ENCODE results near the gene PCGF1.
"Not testable (repeated sequence)": the region's sequence is repeated elsewhere in the genome, so short reads cannot be mapped to it uniquely, and the experiment has no call there.

Gene PCGF1

GRCh38 chr2:74499940-74500577 lies 7.4 kb downstream of the PCGF1 start:
- no peak for DNase-seq (ENCODE audit: extremely low read depth in 1 of 2, low read depth in 1 of 2)

GRCh38 chr2:74499267-74499939 lies 8.1 kb downstream of the PCGF1 start, which contains the start of gene LBX2:
Gene LBX2 (minus strand): TSS chr2:74499603. CDS start chr2:74499537, 66 bp downstream.
- no peak for DNase-seq (ENCODE audit: extremely low read depth in 1 of 2, low read depth in 1 of 2)

DNA sequence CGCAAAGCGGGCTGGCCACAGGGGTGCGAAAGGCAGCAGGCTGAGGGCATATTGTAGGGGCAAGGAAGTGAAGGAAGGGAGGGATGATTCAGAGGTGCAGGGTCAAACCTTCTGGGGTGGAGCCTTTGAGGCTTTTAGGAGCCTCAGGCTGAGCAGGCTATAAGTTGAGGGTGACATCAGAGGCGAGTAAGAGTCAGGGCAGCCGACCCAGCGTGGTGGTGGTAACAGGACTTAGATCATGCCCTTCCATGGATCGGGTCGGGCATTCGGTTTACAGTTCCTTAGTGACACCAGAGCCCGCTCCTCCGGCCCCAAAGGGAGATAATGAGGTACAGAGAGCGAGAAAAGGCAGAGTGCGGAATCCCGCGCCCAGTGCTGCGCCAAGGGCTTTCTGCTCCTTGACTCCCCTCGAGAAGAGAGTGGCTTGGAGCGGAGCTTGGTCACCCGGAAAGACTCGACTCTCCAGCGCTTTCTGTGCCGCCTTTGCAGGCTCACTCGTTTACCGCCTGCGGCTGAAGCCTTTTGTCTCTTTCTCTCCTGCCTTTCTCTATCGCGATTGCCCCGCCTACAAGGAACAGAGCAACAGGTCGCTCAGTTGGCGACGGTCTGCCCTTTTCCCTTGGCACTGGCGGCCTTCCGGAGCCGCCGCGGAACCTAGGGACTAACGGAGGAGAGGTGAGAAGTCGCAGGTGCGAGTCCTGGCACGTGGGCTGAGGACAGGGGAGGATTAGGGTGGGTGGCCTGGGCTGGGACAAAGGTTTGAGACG lies 8.8 kb downstream of the PCGF1 start:
- no peak for DNase-seq (ENCODE audit: extremely low read depth in 1 of 2, low read depth in 1 of 2)

DNA sequence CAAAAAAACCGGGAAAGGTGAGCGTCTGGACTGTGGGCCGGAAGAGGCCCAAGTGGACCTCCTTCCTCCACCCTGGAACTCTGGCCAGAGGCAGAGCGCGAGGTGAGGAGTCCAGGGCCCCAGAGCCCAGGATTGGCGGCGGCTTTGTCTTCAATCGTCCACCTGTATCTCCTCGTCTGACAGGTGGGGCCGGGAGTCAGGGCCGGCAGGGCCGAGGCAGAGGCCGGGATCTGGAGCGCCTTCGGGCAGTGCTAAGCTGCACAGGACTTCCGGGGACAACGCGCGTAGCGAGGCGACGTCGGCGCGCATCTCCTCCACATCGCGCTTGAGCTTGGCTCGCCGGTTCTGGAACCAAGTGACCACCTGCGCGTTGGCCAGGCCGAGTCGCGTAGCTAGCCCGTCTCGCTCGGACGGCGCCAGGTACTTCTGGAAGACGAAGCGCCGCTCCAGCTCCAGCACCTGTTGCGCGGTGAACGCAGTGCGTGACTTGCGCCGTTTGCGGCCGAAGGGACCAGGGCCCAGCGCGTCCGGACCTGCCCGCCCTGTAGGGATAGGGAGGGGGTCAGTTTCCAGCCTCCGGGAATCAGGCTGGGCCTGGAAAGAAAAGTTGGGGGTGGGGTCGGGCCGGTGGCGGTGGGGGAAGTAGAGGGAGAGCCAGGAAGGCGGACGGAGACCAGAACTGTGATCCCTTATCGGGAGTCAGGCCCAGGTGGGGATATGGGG lies 9.6 kb downstream of the PCGF1 start:
- no peak for DNase-seq (ENCODE audit: extremely low read depth in 1 of 2, low read depth in 1 of 2)

GRCh38 chr2:74496997-74497776 lies 10.3 kb downstream of the PCGF1 start:
- DNase-seq (ENCODE audit: extremely low read depth in 1 of 2, low read depth in 1 of 2): no peak

DNA sequence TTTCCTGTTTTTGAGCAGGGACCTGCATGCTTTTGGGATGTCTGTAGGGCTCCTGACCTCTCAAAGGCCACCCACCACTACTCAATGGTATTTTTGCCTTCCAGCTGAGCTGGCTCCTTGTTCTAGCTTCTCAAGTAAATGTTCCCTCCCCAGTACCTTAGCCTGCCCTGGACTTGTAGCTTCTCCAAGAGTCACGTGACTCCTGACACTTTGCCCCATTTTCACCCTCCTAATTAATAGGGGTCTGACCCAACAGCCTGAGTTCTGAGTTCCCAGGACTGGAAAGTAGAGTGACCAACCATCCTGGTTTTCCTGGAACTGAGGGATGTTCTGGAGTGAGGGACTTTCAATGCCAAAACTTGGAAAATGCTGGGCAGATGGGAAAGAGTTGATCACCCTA lies 12.1 kb downstream of the PCGF1 start:
- no peak for DNase-seq (ENCODE audit: extremely low read depth in 1 of 2, low read depth in 1 of 2)

GRCh38 chr2:74493546-74493945 lies 13.9 kb downstream of the PCGF1 start:
- no peak for DNase-seq (ENCODE audit: extremely low read depth in 1 of 2, low read depth in 1 of 2)

DNA sequence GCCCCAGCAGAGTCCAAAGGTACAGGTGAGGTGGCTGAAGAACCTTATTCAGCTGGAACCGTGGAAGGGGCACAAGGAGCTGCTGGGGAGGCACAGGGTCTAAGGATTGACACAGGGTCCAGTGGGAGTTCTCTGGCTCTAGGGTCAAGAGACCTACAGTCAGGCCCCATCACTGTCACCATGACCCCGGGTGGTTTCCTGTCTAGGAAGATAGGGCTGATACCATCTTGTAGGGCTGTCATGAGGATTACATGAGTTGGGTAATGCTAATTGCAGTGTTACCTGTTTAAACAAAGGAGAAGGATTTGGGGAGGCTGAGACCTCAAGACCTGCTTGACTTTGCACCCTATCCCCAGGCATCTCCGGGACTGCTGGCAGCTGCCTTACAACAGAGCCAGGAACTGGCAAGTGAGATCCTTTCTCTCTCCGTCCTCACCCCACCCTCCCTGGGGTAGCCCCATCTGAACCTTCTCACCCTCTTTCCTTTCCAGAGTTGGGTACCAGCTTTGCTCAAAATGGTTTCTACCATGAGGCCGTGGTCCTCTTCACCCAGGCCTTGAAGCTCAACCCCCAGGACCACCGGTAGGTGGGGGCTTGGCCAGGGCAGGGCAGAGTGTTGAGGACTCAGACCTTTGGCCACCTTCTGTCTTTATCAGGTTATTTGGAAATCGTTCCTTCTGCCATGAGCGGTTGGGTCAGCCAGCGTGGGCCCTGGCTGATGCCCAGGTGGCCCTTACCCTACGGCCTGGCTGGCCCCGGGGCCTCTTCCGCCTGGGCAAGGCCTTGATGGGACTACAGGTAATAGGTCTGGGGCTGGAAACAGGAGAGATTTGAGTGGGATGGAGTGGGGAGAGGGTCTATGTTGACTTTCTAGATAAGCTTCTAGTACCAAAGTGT lies 15.6 kb downstream of the PCGF1 start:
- no peak for DNase-seq (ENCODE audit: extremely low read depth in 1 of 2, low read depth in 1 of 2)

GRCh38 chr2:74489906-74490305 lies 17.6 kb downstream of the PCGF1 start:
- DNase-seq (ENCODE audit: extremely low read depth in 1 of 2, low read depth in 1 of 2): no peak

DNA sequence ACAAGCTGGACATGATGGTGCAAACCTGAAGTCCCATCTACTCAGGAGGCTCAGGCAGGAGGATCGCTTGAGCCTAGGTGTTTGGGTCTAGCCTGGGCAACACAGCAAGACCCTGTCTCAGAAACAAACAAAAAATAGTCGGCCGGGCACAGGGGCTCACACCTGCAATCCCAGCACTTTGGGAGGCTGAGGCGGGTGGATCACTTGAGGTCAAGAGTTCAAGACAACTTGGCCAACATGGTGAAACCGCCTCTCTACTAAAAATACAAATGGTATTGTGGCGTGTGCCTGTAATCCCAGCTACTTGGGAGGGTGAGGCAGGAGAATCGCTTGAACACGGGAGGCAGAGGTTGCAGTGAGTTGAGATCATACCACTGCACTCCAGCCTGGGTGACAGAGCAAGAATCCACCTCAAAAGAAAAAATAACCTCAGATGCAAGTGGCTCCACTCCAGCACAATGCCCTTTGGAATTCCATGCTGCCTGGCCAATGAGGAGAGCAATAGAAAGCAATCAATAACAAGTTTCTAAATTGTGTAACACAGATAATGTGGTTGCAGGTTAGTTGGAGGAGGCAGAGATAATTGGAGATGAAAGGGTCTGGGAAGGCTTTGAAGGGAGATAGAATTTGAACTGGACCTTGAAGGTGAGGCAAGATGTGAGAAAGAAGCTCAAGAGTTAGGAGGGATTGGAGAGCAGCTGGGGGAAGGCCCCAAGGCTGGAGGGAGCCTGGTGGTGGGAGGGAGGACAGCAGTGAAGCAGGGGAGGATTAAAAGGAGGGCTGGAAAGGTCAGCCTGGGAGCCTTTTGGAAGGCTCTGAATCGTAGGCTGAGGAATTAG lies 18.6 kb downstream of the PCGF1 start:
- no peak for DNase-seq (ENCODE audit: extremely low read depth in 1 of 2, low read depth in 1 of 2)

DNA sequence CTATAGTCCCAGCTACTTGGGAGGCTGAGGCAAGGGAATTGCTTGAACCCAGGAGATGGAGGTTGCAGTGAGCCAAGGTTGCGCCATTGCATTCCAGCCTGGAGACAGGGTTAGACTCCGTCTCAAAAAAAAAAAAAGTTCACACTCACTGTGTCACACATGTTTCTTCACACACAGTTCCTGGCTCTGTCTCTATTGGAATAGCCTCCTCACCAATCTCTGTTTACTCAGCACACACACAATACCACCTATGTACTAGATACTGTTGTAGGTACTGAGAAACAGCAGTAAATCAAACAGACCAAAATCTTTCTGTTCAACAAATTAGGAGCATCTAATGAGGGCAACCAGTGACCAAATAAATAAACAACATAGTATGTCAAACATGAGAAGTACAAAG lies 21.4 kb downstream of the PCGF1 start:
- no peak for DNase-seq (ENCODE audit: extremely low read depth in 1 of 2, low read depth in 1 of 2)

GRCh38 chr2:74483675-74484164 lies 23.8 kb downstream of the PCGF1 start:
- not testable (repeated sequence) for DNase-seq (ENCODE audit: extremely low read depth in 1 of 2, low read depth in 1 of 2)

DNA sequence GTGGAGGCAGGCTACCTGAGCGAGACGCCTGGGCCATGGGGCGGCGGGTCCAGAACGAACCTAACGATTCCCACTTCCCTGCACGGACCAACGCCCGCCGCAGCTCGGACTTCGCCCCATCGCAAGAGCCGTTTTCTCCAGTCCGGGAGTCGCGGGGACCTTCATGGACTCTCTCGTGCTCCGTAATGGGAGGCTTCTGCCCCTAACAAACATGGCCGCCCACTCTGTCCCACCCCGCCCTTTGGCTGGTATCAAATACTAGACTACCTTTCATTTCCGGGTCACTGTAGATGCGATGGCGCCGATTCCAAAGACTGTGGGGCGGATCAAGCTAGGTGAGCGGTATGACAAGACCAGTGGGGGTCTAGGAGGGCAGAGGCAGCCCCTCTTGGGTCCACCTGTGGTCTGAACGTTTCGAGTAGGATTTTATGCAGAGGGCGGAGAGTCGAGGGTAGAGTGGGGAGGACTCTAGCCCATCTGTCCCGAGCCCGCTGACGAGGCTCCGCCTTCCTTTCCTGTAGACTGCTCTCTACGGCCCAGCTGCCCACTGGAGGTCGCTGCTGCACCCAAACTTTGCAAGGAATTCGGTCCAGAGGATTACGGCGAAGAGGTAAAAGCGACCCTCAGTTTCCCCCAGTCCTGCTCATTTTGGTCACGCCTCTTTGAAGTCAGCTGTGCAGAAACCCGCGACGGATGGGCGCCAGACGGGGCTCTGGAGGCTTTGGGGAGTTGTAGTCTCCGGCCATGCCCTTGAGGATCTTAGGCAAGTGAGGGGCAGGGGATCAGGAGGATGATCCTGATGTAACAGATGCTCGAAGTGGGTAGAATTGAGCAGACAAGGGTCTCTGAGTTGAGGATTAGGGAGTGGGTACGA lies 24.5 kb downstream of the PCGF1 start, which contains the start of the genes CCDC142 and TTC31:
Gene CCDC142 (minus strand): TSS at position 198 of the 874 bp plus-strand sequence. CDS start 161 bp downstream, at position 37.
Gene TTC31 (plus strand): TSS at position 281 of the 874 bp plus-strand sequence. CDS start 15 bp downstream, at position 296.
- DNase-seq (ENCODE audit: extremely low read depth in 1 of 2, low read depth in 1 of 2): peak; percentile 77 to 93

- peak in 1 of 2 donors; percentile 39 for DNase-seq (ENCODE audit: extremely low read depth in 1 of 2, low read depth in 1 of 2)
Measured at GRCh38 chr2:74481961-74482800, 25.3 kb downstream of the PCGF1 start.

- DNase-seq (ENCODE audit: extremely low read depth in 1 of 2, low read depth in 1 of 2): no peak
Measured at GRCh38 chr2:74481431-74481830, 26.1 kb downstream of the PCGF1 start.

DNA sequence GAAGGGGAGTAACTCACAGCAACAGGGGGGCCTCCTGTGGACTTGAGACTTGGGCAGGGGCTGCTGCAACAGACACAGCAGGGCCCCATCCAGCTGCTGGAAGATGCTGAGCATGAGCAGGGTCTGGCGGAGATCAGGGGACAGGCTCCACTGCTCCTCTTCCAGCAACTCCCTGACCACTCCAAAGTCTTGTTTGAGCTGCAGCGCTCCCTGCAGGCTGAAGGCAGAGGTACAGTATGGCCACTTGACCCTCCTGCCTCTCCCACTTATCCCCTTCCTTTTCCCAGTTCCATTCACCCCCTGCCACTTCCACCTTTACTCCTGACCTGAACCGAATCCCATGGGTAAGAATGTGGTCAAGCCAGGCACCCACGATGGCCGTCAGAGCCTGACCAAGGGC lies 32.6 kb downstream of the PCGF1 start:
- no peak for DNase-seq (ENCODE audit: extremely low read depth in 1 of 2, low read depth in 1 of 2)
